Measurements from ENCODE around the gene KIAA0319L.
A peak's percentile ranks its signal among the peaks of the same experiment; 100 is the strongest.
"Not testable (repeated sequence)": the region's sequence is repeated elsewhere in the genome, so short reads cannot be mapped to it uniquely, and the experiment has no call there.

Gene KIAA0319L

DNA sequence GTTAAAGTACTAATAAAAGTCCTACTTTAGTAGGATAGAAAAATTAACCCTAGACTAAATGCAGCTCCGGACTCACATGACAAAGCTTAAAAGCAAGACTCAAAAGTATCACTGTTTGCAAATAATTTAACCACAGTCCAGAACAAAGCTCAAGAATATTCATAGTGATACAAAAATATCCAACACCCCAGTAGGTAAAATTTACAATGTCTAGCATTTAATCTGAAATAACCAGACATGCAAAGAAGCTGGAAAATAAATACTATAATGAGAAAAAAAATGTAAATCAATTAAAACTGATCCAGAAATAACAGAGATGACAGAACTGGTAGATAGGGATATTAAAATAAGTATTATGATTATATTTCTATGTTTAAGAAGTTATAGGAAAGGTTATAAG, 67.0 kb downstream of the KIAA0319L start:
- DNase-seq (ENCODE audit: low read depth in 2 of 2) = no peak

DNA sequence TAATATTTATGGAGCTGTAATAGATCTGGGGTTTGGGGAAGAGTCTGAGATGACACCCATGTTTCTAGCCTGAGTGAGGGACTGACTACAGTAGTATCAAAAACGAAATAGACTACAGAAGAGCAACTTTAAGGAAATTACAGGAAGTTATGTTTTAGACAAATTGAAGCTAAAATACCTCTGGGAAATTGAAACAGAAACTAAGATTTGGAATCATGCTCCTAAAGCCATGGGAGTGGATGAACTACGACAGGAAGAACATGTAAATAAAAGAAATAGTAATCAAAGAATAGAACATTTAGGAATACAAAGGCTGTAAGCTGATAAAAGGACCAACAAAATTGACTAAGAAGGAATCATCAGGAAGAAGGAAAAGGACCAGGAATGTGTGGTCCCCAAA, 68.9 kb downstream of the KIAA0319L start:
- DNase-seq (ENCODE audit: low read depth in 2 of 2) = no peak

DNA sequence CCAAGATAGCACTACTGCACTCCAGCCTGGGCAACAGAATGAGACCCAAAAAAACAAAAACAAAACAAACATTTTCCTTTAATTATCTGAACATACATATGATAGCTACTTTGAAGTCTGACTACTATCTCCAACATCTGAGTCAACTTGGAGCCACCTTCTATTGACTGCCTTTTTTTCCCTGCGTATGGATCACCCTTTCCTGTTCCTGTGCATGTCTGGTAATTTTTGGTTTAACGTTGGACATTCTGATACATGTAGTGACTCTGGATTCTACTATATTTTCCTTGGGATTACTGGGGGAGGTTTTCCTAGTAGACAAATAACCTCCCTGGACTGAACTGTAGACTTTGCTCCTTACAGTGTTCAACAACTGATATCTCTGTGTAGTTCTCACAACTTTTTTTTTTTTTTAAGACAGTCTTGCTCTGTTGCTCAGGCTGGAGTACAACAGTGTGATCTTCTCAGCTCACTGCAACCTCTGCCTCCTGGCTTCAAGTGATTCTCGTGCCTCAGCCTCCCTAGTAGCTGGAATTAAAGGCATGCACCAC, 70.3 kb downstream of the KIAA0319L start:
- no peak for DNase-seq (ENCODE audit: low read depth in 2 of 2)

DNA sequence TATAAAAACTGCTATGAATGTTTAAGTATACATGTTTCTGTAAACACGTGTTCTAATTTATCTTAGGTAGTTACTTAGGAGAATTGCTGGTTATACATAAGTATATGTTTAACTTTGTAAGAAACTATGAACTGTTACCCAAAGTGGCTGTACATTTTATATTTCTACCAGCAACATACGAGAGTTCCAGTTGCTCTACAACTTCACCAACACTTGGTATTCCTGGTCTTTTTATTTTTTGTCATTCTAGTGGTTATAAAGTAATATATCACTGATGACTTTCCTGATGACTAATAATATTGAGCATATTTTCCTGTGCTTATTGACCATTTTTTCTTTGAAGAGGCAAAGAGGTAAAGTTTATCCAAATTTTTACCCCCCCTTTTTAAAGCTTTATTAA, 76.0 kb downstream of the KIAA0319L start:
- no peak for DNase-seq (ENCODE audit: low read depth in 2 of 2)

DNA sequence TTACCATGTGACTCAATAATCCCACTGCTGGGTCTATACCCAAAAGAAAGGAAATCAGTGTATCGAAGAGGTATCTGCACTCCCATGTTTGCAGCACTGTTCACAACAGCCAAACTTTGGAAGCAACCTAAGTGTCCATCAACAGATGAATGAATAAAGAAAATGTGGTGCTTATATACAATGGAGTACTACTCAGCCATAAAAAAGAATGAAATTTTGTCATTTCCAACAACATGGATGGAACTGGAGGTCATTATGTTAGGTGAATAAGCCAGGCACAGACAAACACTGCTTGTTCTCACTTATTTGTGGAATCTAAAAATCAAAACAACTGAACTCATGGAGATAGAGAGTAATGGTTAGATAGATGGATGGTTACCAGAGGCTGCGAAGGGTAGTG, 79.3 kb downstream of the KIAA0319L start:
- no peak for DNase-seq (ENCODE audit: low read depth in 2 of 2)

DNA sequence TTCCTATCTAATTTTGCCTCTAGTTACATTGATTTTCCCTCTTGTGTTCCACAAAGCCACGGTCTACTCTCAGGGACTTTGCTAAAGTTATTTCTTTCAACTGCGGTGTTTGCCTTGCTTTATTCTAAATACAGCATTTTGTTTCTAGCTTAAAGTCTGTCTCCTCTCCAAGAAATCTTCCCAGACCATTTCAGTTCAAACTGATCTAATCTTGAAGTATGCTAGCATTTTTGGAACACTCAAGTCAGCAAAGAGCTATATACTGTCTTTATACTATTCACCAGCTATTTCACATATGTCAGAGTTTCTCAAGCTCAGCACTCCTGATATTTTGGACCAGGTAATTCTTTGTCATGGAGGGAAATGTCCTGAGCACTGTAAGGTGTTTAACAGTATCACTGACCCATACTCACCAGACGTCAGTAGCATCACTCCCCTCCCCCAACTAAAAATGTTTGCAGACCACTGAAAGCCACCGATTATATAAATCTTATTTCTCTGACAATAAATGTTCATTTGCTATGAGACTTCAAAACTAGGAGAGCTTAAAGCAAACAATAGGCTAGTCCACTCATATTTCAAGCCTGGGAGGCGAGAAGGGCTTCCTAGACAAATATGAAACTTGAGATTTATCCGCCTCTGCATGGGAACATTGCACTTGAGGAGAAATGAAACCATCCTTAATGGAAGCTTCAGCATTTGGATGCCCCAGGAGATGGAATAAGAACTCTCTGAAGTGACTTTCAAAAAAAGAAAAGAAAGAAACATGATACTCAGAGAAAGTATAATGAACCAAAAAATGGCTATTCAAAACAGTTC, 81.1 kb downstream of the KIAA0319L start:
- DNase-seq (ENCODE audit: low read depth in 2 of 2) = no peak

DNA sequence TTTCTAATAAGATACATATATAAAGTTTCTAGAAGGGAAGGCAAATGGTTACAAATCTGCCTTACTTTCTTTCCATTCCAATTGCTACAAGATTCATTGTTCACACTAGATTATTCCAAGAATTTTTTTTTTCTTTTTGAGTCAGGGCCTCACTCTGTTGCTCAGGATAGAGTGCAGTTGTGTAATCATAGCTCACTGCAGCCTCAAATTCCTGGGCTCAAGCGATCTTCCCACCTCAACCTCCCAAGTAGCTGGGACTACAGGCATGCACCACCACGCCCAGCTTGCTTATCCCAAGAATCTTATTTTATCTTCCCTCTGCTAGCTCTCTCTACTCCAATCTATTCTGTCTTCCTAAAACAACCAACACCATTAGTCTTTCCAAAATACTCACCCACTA, 81.8 kb downstream of the KIAA0319L start:
- no peak for DNase-seq (ENCODE audit: low read depth in 2 of 2)

DNA sequence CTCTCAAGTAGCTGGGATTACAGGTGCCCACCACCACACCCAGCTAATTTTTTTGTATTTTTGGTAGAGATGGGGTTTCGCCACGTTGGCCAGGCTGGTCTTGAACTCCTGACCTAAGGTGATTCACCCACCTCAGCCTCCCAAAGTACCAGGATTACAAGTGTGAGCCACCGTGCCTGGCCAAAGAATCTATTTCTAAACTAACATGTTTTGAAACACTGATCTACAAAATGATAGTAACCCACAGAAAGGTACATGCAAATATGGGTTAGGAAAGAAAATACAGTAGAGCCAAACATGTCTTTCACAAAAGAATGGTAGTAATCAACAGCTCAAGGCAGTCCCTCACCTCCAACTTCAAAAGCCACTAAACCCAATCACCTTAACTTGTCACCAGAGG, 84.0 kb downstream of the KIAA0319L start:
- DNase-seq (ENCODE audit: low read depth in 2 of 2) = not testable (repeated sequence)

DNA sequence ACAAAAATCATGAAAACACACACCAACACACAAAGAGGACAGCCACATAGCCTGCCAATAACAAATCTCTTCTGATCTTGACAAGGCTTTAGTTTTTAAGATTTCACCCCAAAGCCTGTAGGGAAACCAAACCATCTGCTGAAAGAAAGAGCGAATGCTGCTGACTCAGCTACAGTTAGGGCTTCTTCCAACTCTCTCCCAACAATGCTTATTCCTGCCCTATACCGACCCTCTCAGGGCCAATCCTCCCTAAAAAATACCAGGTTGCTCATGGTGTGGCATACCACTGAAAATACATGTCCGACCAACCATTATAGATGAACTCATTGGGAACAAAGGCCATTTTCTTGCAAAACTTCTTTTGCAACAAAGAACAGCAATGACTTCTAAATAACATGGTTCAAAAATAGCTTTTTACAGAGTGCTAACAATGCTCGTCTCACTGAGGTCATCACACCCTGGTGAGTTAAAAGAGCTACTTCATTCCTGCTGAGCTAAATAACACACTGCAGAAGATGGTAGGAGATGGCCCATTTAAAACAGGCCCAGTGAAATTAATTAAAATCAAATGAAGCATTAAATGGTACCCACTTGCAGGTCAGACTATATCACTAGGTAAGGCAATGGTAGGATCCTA, 86.1 kb downstream of the KIAA0319L start:
- DNase-seq (ENCODE audit: low read depth in 2 of 2) = no peak

DNA sequence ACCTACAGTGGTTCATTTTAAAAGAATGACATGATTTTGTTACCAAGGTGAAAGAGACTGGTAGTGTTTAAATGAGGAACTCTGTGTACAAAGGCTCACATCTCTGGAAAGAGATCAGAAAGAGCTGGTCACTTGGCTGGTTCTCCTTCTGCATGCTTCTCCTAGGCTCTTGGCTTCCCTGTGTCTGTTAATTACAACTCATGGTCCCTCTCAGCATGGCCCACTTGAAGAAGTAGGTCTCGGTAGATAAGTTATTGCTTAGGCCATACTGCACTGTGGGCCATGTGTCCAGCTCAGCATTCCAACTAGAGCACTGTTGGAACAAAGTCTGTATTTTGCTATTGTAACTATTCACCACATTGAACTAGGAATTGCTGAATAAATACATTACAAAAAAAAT, 91.1 kb downstream of the KIAA0319L start:
- no peak for DNase-seq (ENCODE audit: low read depth in 2 of 2)

DNA sequence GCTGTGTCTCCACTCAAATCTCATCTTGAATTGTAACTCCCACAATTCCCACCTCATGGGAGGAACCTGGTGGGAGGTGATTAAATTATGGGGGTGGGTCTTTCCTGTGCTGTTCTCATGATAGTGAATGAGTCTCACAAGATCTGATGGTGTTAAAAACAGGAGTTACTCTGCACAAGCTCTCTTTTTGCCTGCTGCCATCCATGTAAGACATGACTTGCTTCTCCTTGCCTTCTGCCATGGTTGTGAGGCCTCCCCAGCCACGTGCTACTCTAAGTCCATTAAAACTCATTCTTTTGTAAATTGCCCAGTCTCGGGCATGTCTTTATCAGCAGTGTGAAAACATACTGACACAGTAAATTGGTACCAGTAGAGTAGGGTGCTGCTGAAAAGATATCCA, 93.5 kb downstream of the KIAA0319L start:
- not testable (repeated sequence) for DNase-seq (ENCODE audit: low read depth in 2 of 2)

DNA sequence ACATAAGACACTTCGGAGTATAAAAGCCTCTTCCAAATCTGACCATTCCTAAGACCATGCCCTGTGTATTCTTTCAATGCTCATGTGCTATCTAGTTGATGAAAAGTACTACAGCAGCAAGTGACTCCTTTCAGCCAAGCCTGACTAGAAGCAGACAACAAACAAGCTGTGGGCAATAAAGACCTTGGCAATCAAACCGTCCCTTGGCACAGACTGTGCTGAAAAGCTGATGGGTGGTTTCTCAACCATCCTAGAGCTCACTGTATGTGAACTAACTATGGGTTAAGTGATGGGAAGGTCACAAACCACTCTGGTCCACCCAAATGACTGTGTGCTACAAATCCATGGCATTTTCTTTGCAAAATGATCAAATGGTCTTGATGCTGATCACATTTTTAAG, 94.0 kb downstream of the KIAA0319L start:
- DNase-seq (ENCODE audit: low read depth in 2 of 2) = no peak

DNA sequence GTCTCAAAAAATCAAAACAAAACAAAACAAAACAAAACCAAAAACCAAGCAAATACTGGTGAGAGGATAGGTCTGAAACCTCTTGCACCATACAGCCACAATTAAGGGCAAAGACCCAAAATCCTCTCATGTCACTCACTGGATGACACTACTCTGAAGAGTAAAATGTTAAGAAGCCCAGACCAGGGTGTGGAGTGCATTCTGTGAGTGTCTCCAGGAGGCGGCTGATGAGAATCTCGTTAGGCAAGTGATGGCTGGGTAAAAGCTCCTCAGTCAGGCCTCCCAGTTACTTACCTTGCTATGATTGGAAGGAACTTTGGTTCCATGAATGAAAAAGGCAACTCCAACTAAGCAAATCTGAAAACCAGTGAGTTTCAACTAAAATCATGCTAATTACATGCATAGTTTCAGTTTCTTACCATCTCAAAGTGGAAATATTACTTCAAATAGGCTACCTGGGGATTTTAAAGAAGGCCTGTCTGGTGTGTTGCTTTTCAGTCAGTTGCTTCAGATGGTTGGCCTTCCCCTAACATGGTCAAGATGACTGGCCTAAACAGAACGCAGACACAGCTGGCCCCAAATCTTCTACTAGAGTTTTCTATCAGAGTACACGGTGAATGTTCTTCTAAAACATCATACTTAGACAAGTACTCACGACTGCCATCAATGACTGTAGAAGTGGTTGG, 95.1 kb downstream of the KIAA0319L start:
- DNase-seq (ENCODE audit: low read depth in 2 of 2) = no peak

DNA sequence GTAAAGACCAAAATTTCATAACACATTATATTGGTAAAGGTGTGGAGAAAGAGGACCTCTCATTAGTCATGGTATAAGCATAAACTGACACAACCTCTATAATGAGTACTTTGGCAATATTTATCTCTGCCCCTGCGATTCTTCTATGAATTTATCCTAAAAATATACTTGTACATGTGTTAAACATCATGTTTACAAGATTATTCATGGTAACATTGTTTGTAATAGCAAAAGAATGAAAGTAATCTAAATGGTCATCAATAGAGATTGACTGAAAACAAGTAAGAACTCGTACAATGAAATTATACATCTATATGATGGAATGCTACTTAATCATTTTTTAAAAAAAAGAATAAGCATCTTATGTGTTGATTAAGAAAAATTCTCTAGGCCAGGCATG, 96.4 kb downstream of the KIAA0319L start:
- no peak for DNase-seq (ENCODE audit: low read depth in 2 of 2)

DNA sequence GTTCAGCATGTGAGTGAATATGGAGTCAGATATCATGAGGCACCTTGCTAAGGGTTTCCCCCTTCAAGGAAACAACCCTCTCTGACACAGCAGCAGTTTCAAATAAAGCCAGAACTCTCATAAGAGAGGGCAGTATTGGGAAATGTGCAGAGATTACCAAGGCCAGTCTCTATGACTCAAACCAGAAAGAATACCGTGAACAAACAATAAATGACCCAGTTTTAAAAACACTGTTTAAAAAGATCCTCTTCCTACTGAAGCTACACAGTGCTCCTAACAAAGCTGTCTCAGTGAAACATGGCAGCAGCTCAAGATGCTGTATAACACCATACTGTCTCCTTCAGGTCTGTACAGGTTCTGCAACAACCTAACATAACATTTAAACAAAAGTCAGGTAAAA, 102.6 kb downstream of the KIAA0319L start:
- no peak for DNase-seq (ENCODE audit: low read depth in 2 of 2)

DNA sequence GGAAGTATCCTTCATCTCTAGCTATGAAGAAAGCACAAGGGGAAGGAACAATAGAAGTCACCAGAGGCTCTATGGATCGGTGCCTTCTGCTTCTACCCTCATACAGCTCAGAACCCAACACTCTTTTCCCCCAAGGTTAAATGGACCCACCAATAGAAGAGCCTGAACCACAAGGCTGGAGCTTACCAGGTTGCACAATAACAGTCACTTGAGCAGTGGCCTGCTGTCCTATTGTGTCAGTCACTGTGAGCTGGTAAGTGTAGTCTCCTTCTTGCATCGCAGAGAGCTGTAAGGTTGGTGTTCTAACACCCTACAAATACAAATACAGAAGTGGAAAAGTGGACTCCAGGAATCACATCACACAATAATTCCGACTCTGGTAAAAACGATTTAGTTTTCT, 103.0 kb downstream of the KIAA0319L start:
- no peak for DNase-seq (ENCODE audit: low read depth in 2 of 2)

DNA sequence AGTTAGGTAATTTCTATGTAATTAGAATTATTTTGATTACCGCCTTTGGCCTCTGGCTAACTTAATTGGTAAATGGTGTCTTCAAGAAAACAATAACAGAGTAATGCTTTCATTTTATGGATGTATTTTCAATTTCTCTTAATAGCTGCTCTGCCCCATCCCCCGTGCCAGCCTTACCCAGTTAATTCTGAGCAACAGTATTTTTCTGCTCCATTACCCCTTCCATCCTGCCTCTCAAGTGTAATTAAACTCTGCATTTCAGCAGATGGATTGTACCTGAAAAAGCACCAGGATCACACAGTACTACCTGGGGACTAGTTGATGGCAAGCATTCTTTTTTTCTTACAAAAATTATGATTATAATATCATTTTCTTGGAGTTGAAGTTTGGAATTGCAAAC, 104.2 kb downstream of the KIAA0319L start:
- DNase-seq (ENCODE audit: low read depth in 2 of 2) = no peak

DNA sequence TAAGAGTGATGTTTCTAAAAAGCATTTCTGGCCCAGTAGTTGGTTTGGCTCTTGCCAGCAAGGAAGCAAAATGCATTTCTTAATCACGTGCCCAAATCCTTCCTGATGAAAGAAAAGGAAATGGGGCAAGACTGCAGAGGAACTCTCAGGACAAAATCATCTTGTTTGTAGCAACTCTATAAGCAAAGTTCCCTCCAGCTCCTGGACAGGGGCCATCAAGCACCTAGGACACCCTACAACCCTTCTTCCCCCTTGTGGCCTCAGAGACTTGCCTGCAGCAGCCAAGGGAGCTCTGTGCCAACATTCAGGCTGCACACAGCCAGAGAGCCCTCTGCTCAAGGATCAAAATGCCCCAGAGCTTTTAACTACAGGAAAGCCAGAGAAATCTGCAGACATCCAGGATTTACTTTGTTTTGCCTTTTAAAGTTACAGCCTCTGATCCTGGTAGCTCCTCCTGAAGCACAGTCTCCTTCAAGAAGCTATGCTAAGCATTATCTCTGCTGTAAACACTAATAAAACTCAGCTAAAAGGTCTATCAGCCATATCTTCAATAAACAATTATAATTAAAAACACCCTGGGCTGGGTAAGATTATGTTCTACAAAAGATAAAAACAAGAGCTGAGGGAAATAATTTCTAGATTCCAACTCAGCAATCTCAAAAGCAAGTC, 105.0 kb downstream of the KIAA0319L start:
- no peak for DNase-seq (ENCODE audit: low read depth in 2 of 2)

DNA sequence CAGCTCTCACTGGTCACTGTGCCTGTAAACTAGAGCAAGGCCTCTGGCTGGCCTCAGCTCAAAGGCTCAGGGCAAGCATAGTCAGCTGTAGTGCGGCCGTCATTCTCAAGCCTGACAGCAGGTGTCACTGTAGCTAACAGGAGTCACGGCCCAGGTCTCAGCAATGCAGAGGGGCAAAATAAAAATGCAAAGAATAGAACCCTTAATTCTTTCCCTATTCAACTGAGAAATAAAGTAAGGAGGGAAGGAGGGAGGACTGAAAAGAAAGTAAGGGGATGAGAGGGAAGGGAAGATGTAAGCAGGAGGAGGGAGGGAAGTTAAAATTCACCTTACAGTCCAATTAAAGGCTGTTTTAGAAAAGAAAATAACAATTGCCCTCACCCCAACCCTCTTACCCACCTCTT, 106.1 kb downstream of the KIAA0319L start:
- peak; percentile 50 to 59 for DNase-seq (ENCODE audit: low read depth in 2 of 2)

DNA sequence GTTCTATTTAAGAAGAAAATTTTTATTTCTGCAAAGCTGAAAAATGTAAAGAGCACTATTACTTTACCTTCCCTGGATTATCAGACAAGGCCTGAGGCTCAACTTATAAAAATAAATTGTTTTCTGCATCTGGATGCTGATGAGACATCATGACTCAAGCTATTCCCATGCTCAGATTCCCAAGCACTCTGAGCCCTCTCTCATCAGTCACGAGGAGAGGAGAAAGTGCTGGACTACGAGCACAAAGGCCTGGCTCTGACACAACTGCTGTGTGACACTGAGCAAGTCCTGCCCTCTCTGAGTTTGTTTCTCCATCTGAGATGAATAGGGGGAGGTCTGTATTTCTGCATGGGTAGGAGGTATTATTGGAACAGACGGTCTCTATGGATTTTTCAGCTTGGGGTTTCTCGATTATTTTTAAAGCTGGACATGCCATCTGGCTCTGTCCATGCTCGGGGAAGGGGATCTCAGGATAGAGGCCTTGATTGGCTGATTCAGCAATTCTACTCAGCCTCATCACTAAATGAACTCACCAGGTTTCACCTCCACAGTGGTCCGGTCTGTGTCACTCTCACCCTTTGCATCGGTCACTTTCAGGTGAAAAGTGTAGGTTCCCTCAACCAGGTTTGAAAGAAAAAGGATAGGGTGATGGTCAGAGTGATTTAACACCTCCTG, 107.7 kb downstream of the KIAA0319L start:
- no peak for DNase-seq (ENCODE audit: low read depth in 2 of 2)

DNA sequence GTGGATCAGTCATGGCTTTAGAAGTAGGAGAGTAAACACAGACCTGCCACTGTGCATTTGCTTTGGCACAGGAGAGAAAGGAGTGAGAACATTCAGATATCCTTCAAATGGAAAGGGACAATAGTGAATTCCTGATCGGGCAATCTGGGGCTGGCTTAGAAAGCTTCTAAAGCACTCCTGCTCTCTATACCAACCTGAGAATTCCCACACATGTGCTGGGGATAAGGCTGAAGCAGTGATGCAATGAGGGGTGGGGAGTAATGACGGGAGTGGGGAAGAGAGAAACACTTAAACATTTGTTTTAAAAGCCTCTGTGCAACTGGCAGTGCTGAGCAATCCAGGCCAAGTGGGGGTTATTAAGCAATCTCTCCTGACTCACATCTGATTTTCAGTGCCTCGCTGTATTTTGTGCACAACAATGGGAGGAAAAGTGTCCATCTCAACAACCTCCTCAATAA, 108.8 kb downstream of the KIAA0319L start:
- no peak for DNase-seq (ENCODE audit: low read depth in 2 of 2)

Data from stimulated activated CD8-positive, alpha-beta memory T cell treated with anti-CD3 and anti-CD28 coated beads, Interleukin-15, amount 100 ng/mL, for 48 hours (primary cell).